Hematopoietic multipotent progenitor cell treated with erythropoietin and hydrocortisone succinate and interleukin-3 and kit ligand, for 6 days (in vitro differentiated cells): ENCODE results near the gene BHLHE40.
A peak's percentile ranks its signal among the peaks of the same experiment; 100 is the strongest.
"Not testable (repeated sequence)": the region's sequence is repeated elsewhere in the genome, so short reads cannot be mapped to it uniquely, and the experiment has no call there.

Experiments
- DNase-seq: peaks from one replicate; pipeline ENCODE4 v3.0.0-alpha.2; 2015

Gene BHLHE40

GRCh38 chr3:4979428-4980228 lies at the start of gene BHLHE40:
TSS of gene BHLHE40 (plus strand) at chr3:4979437. CDS start at chr3:4979719, 282 bp downstream.
- DNase-seq: no peak

GRCh38 chr3:4930501-4930900 lies 48.7 kb upstream of the BHLHE40 start:
- no peak for DNase-seq

DNA sequence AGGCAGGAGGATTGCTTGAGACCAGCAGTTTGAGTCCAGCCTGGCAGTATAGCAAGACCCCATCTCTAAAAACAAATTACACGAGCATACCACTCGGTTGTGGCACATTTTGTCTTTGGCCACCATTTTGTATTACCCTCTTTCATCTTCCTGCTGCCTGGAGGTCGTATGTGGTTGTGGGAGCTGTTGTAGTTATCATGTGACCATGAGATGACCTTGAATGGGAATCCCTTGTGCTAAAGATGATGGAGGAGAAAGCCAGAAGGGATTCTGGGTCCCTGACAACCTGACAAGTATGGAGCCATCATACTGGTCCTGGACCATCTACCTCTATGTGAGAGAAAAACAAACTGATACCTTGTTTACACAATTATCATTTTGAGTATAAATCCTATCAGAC lies 45.2 kb upstream of the BHLHE40 start:
- DNase-seq: no peak

GRCh38 chr3:4935347-4935746 lies 43.9 kb upstream of the BHLHE40 start:
- DNase-seq: no peak

- DNase-seq: no peak
Observed at GRCh38 chr3:4936982-4937614, 42.1 kb upstream of the BHLHE40 start.

DNA sequence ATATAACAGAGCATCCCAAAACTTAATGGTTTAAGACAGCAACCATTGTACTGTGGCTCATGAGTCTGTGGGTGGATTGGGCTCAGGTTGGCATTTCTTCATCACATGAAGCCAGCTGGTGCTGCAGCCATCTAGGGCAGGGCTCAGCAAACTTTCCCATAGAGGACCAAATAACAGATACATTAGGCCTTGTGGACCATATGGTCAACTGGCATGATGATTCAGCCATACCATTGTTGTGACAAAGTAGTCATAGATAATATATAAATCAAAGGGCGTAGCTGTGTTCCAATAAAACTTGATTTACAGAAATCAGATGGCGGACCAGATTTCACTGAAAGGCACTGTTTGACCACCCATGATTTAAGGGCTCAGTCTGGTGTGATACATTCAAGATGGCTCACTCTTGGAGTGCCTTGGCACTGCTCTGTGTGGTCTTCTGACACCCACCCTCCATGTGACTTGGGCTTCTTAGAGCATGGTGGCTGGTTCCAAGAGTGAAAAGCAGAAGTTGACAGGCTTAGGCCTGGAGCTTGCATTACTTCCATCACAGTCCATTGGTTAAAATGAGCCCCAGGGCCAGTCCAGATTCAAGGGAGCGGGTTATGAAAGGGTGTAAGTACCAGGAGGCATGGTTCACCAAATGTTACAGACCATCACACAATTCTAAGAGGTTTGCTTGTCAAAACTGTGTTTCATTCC lies 40.8 kb upstream of the BHLHE40 start:
- DNase-seq: no peak

- no peak for DNase-seq
Observed at GRCh38 chr3:4939276-4939675, 40.0 kb upstream of the BHLHE40 start.

- DNase-seq: no peak
Observed at GRCh38 chr3:4940985-4941384, 38.3 kb upstream of the BHLHE40 start.

GRCh38 chr3:4943549-4943948 lies 35.7 kb upstream of the BHLHE40 start:
- DNase-seq: peak; percentile 6

DNA sequence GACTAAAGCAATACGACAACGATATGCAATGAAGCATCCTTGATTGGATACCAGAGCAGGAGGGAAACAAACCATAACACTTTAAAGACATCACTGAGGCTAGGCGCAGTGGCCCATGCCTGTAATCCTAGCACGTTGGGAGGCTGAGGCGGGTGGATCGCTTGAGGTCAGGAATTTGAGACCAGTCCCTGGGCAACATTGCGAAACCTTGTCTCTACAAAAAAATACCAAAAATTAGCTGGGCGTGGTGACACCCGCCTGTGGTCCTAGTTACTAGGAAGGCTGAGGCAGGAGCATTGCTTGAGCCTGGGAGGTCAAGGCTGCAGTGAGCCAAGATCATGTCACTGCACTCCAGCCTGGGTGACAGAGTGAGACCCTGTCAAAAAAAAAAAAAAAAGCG lies 33.9 kb upstream of the BHLHE40 start:
- DNase-seq: no peak

GRCh38 chr3:4947028-4947427 lies 32.2 kb upstream of the BHLHE40 start:
- DNase-seq: no peak

GRCh38 chr3:4948395-4948794 lies 30.8 kb upstream of the BHLHE40 start:
- DNase-seq: no peak

- DNase-seq: no peak
Observed at GRCh38 chr3:4949004-4949403, 30.2 kb upstream of the BHLHE40 start.

DNA sequence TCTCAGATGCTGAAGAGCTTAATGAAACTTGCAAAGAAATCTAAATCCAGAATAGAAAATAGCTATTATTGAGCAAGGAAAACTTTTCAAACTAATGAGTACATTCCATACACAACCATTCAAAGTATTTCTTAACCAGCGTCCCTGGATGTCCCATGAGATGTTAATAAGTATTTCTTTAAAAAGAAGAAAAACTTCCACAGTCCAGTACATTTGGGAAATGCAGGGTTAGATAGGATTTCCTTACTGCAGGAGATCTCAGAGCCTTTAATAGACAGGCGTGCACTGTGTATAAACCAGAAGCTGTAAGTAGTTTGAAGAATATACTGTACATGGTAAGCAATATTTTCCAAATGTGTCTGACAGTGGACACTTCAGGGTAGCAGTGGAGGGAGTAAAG lies 29.6 kb upstream of the BHLHE40 start:
- DNase-seq: no peak

DNA sequence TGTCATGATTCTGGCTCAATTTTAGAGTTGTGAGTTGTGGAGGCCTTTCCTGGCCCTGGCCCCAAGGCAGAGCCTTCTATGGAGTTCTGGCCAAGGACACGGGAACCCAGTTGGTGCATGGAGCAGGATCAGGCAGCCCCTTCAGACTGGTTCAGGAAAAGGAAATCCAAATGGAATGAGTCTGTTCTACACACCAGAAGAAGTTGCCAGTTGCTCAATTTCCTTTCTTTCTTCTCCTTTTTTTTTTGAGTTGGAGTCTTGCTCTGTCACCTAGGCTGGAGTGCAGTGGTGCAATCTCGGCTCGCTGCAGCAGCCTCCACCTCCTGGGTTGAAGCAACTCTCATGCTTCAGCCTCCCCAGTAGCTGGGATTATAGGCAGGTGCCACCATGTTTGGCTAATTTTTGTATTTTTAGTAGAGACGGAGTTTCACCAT lies 28.9 kb upstream of the BHLHE40 start:
- peak; percentile 18 for DNase-seq

DNA sequence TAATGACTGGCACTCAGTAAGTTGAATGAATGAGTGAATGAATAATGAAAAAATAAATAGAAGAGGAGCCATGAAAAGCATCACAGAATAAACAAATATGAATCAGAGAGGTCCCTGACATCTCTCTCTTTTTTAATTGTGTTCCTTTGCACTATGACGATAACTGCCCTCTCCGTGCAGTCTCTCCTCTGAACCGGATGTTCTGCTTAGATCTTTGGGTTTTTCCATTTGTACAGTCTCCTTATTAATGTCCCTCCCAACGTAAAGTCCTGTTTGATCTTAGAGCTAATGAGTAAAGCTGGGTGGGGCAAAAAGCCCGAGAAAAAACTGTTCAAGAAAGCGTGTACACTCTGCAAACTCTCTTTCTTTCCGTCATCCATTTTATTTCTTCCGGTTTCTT lies 28.3 kb upstream of the BHLHE40 start:
- no peak for DNase-seq

GRCh38 chr3:4953119-4953518 lies 26.1 kb upstream of the BHLHE40 start:
- no peak for DNase-seq

DNA sequence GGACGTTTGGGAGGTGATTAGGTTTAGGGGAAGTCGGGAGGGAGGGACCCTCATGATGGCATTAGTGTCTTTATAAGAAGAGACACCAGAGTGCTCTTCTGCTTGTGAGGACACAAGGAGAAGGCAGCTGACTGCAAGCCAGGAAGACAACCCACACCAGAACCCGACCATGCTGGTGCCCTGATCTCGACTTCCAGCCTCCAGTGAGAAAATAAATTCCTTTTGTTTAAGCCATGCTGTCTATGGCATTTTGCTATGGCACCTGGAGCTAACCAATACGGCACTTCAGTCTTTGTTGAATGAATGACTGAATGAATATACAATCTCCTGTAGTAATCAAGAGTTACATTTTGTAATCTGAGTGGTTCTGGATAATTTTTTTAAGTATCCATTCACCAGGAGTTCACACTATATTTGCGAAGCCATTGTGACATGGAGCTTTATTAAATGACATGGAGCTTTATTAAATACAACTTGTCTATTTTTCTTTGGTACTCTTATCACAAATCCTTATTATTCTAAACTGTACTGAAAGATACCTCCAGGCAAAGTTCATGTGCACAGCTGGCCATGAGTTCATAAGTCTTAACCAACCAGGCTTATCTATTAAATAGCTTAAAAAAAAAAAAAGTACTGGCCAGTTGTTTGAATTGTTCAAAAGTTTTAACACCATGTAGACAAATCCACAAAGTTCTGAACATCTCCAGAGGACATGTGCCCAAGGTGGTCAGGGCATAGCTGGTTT lies 24.8 kb upstream of the BHLHE40 start:
- DNase-seq: no peak

- DNase-seq: no peak
Observed at GRCh38 chr3:4956099-4956498, 23.1 kb upstream of the BHLHE40 start.

GRCh38 chr3:4956738-4957137 lies 22.5 kb upstream of the BHLHE40 start:
- no peak for DNase-seq

GRCh38 chr3:4957978-4958377 lies 21.3 kb upstream of the BHLHE40 start:
- DNase-seq: no peak

- DNase-seq: no peak
Observed at GRCh38 chr3:4959180-4959579, 20.1 kb upstream of the BHLHE40 start.

DNA sequence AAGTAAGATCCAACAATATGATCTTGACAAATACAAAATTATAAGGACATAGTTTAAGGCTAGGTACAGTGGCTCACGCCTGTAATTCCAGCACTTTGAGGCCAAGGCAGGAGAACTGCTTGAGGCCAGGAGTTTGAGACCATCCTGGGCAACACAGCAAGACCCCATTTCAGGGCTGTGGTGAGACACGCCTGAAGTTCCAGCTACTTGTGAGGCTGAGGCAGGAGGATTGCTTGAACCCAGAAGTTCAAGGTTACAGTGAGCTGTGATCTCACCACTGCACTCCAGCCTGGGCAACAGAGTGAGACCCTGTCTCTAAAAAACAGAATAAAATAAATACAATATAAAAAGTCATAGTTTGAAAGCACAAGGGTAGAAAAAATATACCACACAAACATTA lies 17.4 kb upstream of the BHLHE40 start:
- DNase-seq: not testable (repeated sequence)
